GM21367 (cell line): ENCODE data around the gene MCM10.
"Not testable (repeated sequence)": the region's sequence is repeated elsewhere in the genome, so short reads cannot be mapped to it uniquely, and the experiment has no call there.

ENCODE experiments used
- ATAC-seq: cut with Tn5 transposase; IDR thresholded peaks from one replicate; pipeline ENCODE4 v1.9.1; 2021; ENCODE audit not compliant: unreplicated experiment

The MCM10 gene

DNA sequence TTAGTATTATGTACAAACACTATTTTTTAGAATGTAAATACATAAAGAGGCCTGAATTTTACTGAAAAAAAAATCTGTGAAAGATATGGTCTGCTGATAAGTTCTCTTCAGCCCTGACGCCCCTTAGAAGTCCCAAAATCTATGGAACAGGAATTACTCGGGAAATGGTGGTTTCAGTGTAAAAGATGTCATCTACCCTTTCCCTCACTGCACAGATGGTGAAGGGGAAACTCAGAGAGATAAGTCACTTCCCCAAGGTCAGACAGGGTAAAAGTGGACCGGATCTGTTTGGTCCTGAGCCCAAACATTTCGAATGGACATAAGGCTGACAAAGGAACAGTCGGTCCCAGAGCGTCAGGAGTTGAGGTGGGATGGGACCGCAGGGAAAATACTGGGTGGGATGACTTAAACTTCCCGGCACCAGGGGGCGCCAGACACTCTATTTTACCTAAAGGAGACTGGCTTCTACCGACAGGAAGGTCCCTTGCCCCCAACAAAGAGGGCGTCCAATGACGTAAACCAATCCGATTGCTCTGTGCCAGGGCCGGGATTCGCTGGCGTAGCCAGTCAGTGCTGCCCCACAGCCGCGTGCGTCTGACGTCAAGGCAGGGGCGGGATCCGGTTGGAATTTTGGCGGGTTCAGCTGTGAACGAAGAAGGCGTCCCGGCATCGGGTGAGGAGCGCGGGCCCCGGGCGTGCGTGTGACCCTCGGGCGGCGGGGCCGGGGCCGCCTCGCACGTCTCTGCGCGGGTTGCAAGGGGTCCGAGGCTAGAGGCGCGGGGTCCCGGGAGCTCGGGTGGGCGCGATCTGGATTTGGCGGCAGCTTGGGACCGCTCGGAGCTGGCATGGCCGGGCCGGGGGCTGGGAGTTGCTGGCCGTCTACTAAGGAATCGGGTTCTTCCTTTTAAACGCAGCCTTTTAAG lies at the start of gene MCM10:
Gene MCM10, plus strand, starts transcription at position 625 of the 923 bp plus-strand sequence. CDS start 2,645 bp downstream, outside the sequence.
- peak; percentile 99 for ATAC-seq

DNA sequence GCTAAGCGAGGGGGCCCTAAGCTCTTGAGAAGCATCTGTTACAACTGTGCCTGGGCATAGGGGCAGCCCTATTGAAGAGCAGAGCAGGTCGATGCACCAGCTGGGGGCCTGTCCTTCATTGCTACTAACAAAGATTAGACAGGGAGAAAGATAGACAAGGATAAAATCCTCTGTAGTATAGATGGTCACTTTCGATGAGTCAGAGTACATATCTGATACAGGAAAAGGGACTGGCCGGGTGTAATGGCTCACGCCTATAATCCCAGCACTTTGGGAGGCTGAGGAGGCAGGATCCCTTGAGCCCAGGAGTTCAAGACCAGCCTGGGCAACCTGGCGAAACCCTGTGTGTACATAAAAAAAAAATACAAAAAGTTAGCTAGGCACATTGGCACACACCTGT lies 47.8 kb upstream of the MCM10 start:
- no peak for ATAC-seq

DNA sequence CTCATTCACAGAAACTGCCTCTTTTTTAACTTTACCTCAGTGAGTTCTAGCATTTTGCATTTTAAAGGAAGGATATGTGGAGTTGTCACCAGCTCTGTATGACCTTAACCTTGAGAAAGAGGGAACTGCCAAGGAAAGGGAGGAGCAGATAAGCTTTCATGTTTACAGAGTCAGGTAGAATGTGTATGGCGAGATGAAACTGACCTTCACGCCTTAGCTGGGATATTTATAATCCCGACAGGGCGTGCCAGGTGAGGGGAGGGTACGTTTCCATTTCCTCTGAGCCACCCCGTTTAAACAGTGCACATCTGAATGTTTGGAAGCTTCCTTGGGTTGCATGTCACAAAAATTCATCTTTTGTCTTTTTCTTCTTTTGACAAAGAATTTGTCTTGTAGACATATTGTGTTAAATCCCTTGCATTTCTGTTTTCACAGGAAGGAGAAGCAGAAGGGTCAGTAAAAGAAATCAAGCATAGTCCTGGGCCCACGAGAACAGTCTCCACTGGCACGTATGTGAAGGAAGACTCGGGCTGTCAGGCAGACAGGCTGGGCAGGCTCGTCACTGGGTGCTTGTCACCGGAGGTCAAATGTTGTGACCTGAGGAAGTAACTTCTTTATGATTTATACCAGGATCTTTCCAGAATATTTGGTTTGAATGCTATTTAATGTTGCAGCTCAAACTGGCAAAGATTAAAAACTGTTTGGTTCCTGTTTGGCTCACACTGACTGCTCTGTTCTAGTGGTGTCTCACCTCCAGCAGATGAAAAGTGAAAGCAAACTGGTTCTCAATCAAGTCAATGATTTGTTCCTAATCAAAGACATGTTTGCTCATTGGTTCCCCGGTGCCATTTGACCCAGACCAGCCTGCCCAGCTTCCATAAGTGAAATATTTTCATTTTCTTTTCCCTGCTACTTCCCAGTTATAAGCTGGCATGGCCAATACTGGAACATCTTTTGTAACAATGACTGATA lies 45.2 kb upstream of the MCM10 start:
- no peak for ATAC-seq

DNA sequence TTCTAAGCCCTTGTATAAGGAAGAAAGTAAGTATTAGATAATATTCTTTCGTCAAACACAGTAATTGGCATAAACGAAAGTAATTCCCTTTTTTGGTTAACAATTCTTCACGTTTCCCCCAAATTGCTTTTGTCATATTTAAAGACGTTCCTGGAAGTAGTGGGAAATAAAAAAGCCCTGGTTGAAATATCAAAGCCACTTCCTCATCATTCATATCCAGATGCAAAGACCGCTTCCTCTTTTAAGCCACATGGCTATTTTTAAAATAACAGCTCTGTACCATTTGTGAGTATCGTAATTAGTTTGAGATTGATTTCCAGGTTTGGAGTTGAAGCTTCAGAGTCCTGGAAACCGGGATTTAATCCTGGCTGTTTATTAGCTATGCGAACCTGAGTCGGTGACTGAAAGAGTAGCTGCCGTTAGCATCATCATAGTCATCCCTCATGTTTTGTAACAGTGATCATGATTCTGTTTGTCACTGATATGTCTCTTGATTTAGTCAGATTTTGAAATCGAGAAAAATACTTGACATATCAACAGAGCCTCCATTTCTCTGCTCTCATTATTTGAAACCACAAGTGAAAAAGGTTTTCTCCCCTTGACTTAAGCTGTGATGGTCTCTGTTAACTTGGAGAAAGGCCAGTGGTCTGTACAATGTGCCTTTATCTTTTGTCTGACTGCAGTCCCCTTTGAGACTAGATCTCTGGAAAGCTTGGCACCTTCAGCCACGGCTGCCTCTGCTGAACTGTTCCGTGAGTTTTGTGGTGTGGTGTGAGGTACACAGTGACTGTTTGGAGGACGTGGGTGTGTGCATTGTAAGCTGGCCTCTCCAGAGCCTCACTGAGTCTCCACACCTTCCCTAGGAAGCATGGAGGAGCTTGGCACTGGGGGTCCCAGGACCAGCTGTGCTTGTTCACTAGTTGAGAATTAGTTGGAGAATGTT lies 43.2 kb upstream of the MCM10 start:
- ATAC-seq = no peak

DNA sequence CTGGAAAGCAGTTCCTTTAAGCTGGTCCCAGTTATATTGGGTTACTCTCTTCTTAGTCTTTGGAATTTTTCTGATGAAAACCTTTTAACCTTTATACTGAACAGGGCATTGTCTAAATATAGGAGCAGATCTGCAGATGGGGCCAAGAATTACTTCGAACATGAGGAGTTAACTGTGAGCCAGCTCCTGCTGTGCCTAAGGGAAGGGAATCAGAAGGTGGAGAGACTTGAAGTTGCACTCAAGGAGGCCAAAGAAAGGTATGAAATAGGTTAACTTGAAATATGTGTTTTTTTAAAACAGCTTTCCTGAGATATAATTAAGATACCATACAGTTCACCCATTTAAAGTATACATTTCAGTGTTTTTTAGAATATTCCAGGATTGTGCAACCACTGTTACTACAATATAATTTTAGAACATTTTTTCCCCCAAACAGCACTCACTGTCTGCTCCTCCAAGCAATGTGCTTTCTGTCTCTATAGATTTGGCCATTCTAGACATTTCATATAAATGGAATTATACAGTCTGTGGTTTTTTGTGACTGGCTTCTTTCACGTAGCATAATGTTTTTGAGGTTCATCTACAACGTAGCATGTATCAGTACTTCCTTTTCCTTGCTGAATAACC lies 42.5 kb upstream of the MCM10 start:
- no peak for ATAC-seq

DNA sequence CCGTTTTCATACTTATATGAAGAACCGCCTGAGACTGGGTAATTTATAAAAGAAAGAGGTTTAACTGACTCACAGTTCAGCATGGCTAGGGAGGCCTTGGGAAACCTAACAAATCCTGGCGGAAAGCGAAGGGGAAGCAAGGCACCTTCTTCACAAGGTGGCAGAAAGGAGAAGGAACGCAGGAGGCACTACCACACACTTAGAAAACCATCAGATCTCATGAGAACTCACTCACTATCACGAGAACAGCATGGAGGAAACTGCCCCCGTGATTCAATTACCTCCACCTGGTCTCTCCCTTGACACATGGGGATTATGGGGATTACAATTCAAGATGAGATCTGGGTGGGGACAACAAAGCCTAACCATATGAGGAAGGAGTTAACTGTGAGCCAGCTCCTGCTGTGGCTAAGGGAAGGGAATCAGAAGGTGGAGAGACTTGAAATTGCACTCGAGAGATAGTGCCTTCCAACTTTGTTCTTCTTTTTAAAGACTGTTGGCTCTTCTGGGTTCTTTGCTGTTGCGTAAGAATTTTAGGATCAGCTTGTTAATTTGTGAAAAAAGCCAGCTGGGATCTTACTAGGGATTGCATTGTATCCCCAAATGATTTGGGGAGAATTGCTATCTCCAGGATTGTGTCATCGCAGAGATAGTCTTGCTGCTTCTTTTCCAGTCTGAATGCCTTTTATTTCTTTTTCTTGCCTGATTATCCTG lies 40.4 kb upstream of the MCM10 start:
- no peak for ATAC-seq

DNA sequence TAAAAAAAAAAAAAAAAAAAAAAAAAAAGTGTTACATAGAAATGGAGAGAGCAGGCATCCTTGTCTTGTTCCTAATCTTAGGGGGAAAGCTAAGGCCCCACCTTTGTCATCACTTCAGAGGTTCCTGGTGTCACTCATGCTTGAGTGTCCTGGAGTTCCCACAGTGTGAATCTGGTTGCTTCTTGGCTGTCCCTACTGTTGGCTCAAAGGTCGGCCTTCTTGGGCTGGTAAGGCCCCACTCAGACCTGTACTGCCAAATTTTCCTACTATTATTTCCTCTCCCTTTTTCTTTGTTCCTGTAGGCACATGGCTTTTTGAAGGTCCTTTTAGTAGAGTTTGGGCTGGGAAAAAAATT lies 39.9 kb upstream of the MCM10 start:
- no peak for ATAC-seq

DNA sequence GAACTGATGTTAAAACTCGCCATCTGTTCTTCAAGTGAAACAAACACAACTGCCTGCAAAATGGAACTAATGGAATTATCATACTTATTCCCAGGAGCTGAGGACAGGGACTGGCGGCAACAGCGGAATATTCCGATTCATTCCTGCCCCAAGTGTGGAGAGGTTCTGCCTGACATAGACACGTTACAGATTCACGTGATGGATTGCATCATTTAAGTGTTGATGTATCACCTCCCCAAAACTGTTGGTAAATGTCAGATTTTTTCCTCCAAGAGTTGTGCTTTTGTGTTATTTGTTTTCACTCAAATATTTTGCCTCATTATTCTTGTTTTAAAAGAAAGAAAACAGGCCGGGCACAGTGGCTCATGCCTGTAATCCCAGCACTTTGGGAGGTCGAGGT lies 24.7 kb upstream of the MCM10 start:
- ATAC-seq = no peak

DNA sequence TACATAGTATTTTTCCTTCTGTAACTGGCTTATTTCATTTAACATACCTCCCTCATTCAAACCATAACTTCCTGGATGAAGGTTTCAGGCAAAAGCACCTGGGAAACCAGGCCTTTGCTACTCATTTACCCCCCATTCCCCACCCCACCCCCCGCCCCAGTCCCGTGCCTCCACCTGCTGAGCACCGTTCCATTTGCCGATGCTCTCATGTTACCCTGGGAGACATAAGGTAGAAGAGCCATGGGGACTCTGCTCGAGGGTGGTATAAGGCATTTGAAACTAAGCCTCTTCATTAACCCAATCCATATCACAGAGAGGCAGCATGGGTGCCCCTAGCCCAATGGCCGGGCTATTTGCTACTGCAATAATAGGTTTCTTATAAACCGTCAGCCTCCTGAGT lies 22.2 kb upstream of the MCM10 start:
- ATAC-seq = no peak

DNA sequence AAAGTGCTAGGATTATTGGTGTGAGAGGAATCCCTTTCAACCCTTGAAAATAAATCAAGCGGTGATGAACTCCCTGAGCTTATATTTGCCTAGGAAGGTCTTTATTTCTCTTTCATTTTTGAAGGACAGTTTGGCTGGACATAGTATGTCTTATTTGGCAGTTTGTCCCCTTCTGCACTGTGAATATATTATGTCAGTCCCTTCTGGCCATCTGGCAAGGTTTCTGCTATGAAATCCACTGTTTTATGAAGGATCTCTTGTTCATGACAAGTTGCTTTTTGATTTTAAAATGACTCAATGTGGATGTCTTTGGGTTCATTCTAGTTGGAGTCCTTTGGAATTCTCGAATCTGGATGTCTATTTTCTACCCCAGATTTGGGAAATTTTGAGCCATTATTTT lies 21.7 kb upstream of the MCM10 start:
- no peak for ATAC-seq

DNA sequence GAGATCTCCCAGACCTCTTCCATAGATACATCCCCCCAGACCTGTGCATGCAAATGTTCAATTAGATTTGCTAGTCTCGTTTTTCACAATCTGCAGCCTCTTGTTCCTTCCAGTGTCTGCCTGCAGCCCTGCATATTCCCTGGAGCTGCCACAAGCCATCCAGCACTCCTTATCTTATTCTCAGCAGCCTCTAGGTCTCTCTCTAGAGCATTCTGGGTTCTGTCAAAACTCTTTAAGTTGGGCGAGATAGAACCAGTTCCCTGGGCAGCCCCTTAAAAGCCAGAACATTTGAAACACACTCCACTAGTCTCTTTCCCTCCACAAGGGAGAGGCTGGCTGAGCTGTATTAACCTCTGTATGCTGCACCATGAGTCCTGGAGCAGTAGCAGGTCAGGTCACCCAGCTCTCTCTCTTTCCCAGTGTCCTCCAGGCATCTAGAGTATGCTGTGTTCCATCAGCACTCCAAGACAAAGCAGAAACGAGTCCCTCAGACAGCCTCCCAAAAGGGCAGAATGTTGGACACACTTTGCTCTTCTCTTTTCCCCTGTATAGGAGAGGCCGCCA lies 20.6 kb upstream of the MCM10 start:
- ATAC-seq = no peak

DNA sequence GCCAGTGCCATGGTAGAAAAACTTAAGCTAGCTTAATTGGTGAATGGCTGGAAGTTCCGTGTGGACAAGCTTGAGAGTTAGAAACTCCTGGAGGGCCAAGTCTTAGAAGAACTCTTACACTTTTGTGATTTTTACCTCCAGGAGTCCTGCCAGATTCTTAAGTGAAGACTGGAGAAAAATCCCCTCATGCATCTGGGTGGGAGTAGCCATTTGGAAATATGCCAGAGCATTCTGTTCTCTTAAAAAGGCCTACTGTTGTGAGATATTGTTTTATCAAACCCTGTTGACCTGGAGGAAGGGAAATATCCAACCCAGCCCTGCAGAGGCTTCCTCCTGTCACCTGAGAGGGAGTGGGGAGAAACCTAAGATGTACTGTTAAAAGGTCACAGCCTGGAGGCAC lies 17.6 kb upstream of the MCM10 start:
- ATAC-seq = no peak

DNA sequence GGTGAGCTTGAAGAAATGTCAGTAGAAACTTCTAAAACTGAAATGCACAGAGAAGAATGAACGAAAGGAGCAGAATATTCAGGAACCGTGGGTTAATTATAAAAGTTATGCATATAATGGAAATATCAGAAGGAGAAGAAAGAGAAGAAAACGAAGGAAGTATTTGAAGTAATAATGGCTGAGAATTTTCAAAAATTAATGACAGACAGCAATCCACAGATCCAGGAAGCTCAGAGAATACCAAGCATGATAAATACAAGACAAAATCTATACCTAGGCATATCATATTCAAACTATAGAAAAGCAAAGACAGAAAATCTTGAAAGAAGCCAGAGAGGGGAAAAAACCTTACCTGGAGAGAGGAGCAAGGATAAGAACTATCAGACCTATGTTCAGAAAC lies 16.5 kb upstream of the MCM10 start:
- ATAC-seq = no peak

DNA sequence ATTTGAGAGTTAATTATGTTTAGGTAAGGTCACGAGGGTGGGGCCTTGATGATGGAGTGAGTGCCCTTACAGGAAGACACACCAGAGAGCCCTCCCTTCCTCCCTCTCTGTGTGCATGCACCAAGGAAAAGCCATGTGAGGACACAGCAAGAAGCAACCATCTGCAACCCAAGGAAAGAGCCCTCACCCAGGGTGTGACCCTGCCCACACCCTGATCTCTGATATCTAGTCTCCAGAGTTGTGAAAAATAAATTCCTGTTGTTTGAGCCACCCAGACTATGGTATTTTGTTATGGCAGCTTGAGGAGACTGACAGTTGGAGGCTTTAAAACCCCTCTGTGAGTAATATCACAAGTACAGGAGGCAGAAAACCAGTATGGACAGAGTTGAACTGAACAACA lies 15.0 kb upstream of the MCM10 start:
- ATAC-seq = no peak

DNA sequence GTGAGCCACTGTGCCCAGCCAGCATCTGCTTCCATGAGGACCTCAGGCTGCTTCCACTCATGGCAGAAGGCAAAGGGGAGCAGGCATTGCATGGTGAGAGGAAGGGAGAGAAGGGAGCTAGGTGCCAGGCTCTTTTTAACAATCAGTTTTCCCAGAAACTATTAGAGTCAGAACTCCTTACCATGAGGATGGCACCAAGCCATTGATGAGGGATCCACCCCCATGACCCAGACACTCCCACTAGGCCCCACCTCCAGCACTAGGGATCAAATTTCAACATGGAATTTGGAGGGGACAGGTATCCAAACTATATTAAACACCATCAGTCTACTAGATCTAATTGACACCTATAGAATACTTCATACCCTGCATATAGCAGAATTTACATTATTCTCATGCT lies 14.2 kb upstream of the MCM10 start:
- ATAC-seq = no peak

DNA sequence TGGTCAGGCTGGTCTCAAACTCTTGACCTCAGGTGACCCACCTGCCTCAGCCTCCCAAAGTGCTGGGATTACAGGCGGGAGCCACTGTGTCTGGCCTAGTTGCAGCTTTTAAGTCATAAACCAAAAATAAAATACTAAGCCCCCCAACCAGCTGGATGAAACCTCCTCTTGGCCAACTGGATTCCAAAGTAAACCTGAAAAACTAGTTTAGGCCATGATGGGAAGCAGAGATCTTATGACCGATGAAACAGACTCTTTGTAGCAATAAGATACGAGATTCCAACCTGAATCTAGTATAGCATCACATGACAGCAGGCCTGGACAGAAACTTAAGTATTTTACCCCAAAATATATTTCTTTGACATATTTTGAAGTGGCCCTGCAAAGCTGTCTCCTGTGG lies 9.1 kb upstream of the MCM10 start:
- ATAC-seq = no peak

DNA sequence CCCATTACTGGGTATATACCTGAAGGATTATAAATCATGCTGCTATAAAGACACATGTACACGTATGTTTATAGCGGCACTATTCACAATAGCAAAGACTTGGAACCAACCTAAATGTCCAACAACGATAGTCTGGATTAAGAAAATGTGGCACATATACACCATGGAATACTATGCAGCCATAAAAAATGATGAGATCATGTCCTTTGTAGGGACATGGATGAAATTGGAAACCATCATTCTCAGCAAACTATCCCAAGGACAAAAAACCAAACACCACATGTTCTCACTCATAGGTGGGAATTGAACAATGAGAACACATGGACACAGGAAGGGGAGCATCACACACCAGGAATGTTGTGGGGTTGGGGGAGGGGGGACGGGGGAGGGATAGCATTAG lies 5.5 kb upstream of the MCM10 start:
- ATAC-seq = not testable (repeated sequence)

DNA sequence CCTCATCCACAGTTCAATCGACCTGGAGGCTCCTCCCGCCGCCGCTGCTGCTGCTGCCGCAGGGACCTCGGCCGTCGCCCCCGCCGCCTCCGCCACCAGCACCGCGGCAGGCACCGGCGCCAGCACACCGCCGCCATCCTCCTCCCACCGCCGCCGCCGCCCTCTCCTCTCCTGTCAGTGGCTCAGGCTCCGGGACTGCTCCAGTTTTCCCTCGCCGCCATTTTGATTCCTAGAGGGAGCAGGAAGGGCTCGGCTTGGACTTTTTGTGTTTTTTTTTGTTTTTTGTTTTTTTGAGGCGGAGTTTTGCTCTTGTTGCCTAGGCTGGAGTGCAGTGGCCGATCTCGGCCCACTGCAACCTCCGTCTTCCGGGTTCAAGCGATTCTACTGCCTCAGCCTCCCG lies 3.0 kb upstream of the MCM10 start:
- no peak for ATAC-seq

DNA sequence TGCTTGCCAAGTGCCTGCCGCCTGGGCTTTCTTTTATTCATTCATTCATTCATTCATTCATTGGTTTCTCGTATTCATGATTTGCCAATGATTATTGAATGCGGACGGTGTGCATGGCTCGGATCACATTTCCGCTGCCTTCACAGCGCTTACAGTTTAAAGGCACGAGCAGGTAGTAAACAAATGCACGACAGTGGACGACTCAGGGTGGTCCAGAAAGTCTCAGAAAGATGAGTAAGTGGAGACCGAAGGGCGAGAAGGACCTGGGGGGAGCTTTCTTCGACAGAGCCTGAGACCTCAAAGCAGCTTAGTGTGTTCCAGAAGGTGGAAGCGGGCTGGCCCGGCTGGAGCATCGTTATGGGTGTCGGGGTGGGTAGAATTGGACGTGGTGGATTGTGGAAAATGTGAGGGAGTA lies 506 bp downstream of the MCM10 start:
- no peak for ATAC-seq
